OCI-LY1 (cell line): ENCODE results near the gene KCNMA1.

Experiments
- H2AFZ ChIP-seq: fragments of 200-600 bp; sonication (generic), shearing (Covaris generic); 2 replicates; pipeline ENCODE4 v1.6.0; 2014; ENCODE audit warnings: antibody characterized with exemption, mild to moderate bottlenecking, low read length
- H3F3A ChIP-seq: fragments of 200-600 bp; sonication (generic), shearing (Covaris generic); 2 replicates; pipeline ENCODE4 v1.6.0; 2014; ENCODE audit warnings: mild to moderate bottlenecking, antibody characterized with exemption, low read length, moderate library complexity; ENCODE audit not compliant: insufficient read depth
- H3K27ac ChIP-seq: fragments of 200-600 bp; sonication (generic); 2 replicates; pipeline ENCODE4 v1.5.1; 2014; ENCODE audit warnings: low read length, mixed run types, mild to moderate bottlenecking, low read depth; ENCODE audit not compliant: poor library complexity, severe bottlenecking
- H3K27me3 ChIP-seq: fragments of 200-600 bp; sonication (generic); 2 replicates; pipeline ENCODE4 v1.6.0; 2014; ENCODE audit warnings: antibody characterized with exemption, mild to moderate bottlenecking, low read length, moderate library complexity; ENCODE audit not compliant: insufficient read depth
- H3K36me3 ChIP-seq: fragments of 200-600 bp; sonication (generic); 2 replicates; pipeline ENCODE4 v1.6.1; 2014; ENCODE audit warnings: mild to moderate bottlenecking, antibody characterized with exemption, low read length, moderate library complexity, mixed read lengths; ENCODE audit not compliant: insufficient read depth
- H3K4me1 ChIP-seq: fragments of 200-600 bp; sonication (generic); 2 replicates; pipeline ENCODE4 v1.5.1; 2014; ENCODE audit warnings: mild to moderate bottlenecking, low read length, moderate library complexity; ENCODE audit not compliant: insufficient read depth, severe bottlenecking
- H3K4me2 ChIP-seq: fragments of 200-600 bp; sonication (generic), shearing (Covaris generic); 2 replicates; pipeline ENCODE4 v1.6.1; 2014; ENCODE audit warnings: low read length
- H3K4me3 ChIP-seq: fragments of 200-600 bp; sonication (generic); 2 replicates; pipeline ENCODE4 v1.5.1; 2014; ENCODE audit warnings: low read length, low read depth, mild to moderate bottlenecking, mixed read lengths; ENCODE audit not compliant: poor library complexity, severe bottlenecking
- H3K79me2 ChIP-seq: fragments of 200-600 bp; shearing (Covaris generic); 2 replicates; pipeline ENCODE4 v1.6.1; 2016; ENCODE audit warnings: mixed run types, low read length, mixed read lengths; ENCODE audit not compliant: insufficient read depth
- H3K9ac ChIP-seq: fragments of 200-600 bp; sonication (generic), shearing (Covaris generic); 2 replicates; pipeline ENCODE4 v1.6.1; 2014; ENCODE audit warnings: mild to moderate bottlenecking, low read length, mixed read lengths
- H3K9me2 ChIP-seq: fragments of 200-600 bp; sonication (generic), shearing (Covaris generic); 2 replicates; pipeline ENCODE4 v1.6.1; 2014; ENCODE audit warnings: low read depth, mild to moderate bottlenecking, low read length, mixed read lengths
- H3K9me3 ChIP-seq: fragments of 200-600 bp; shearing (Covaris generic); 2 replicates; pipeline ENCODE4 v1.6.1; 2014; ENCODE audit warnings: low read length, mixed read lengths
- H4K20me1 ChIP-seq: fragments of 200-600 bp; sonication (generic), shearing (Covaris generic); 2 replicates; pipeline ENCODE4 v1.6.0; 2016; ENCODE audit warnings: mild to moderate bottlenecking, low read length; ENCODE audit not compliant: insufficient read depth
- EZH2 ChIP-seq: fragments of 200-600 bp; sonication (generic), shearing (Covaris generic); IDR thresholded peaks from 2 replicates; pipeline ENCODE4 v1.8.0; 2017; ENCODE audit warnings: borderline replicate concordance, mixed run types, mild to moderate bottlenecking, antibody characterized with exemption, low read length, moderate library complexity, mixed read lengths
- TF ChIP-seq, protein P1 (sequence below): fragments of 200-600 bp; sonication (generic), shearing (Covaris generic); IDR thresholded peaks from 2 replicates; pipeline ENCODE4 v1.5.1; 2017; ENCODE audit warnings: mild to moderate bottlenecking, antibody characterized with exemption, low read length, moderate library complexity, mixed read lengths

Gene KCNMA1

DNA sequence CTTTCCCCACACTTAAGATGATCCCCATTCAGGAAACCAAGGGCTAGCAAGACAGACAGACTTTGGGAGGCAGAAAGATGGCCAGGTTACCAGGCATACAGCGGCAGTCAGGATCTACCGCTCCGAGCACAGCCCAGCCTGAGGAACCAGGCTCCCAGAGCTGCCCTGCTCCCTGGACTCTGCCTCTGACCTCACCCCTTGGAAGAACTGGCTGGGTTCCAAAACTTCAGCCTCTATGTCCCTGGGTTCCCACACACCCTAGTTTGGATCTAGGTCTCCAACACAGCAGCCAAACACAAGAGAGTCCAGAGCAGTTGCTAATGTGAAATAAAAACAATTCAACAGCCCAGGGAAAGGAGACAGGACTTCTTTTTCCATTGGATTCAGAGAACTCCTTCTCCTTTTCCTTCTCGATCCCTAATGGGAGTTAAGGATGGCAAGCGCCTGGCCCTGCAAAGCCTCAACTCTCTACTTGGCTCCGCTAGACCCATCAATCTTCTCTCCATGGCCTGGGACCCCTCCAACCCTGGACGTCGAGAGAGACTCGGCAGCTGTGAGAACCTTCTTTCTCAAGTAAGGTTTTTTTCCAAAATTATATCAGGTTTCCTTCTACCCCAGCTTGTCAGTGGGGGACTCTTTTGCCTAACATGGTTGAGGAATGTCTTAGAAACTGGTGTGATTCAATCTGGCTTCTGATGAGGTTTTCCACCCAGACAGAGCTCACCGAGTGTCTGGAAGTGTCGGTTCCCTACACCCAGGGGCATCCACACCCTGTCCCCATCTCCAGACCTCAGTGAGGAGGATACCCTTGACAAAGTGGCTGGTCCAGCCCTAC is 219.6 kb downstream of the KCNMA1 start:
- Histone ChIP-seq H3K9me3 (no peaks in the 10 kb centered on the region), H3K36me3 (no peaks in the 10 kb centered on the region), H3K27me3 (no peaks in the 10 kb centered on the region), H4K20me1 (no peaks in the 10 kb centered on the region), H3K9me2 (no peaks in the 10 kb centered on the region), H3K4me2 (no peak overlapping the region), H3K79me2 (no peaks in the 10 kb centered on the region), H2AFZ (no peak overlapping the region), H3K27ac (no peak overlapping the region), H3K9ac (no peak overlapping the region), H3K4me1 (no peaks in the 10 kb centered on the region), H3F3A (no peaks in the 10 kb centered on the region), H3K4me3 (no peak overlapping the region)
- no peak for TF ChIP-seq EZH2
- TF ChIP-seq, protein P1, sequence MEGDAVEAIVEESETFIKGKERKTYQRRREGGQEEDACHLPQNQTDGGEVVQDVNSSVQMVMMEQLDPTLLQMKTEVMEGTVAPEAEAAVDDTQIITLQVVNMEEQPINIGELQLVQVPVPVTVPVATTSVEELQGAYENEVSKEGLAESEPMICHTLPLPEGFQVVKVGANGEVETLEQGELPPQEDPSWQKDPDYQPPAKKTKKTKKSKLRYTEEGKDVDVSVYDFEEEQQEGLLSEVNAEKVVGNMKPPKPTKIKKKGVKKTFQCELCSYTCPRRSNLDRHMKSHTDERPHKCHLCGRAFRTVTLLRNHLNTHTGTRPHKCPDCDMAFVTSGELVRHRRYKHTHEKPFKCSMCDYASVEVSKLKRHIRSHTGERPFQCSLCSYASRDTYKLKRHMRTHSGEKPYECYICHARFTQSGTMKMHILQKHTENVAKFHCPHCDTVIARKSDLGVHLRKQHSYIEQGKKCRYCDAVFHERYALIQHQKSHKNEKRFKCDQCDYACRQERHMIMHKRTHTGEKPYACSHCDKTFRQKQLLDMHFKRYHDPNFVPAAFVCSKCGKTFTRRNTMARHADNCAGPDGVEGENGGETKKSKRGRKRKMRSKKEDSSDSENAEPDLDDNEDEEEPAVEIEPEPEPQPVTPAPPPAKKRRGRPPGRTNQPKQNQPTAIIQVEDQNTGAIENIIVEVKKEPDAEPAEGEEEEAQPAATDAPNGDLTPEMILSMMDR = no peak

- H3K9ac ChIP-seq = no peak overlapping the region
- no peak overlapping the region for H3K4me3 ChIP-seq
- H3K27me3 ChIP-seq = no peaks in the 10 kb centered on the region
- H3K4me2 ChIP-seq = no peak overlapping the region
- no peaks in the 10 kb centered on the region for H3K9me3 ChIP-seq
- no peaks in the 10 kb centered on the region for H3K4me1 ChIP-seq
- H4K20me1 ChIP-seq = no peaks in the 10 kb centered on the region
- no peak overlapping the region for H2AFZ ChIP-seq
- TF ChIP-seq, protein P1 = no peak
- no peak for TF ChIP-seq EZH2
- H3F3A ChIP-seq = no peaks in the 10 kb centered on the region
- no peaks in the 10 kb centered on the region for H3K9me2 ChIP-seq
- H3K79me2 ChIP-seq = no peaks in the 10 kb centered on the region
- no peaks in the 10 kb centered on the region for H3K36me3 ChIP-seq
- H3K27ac ChIP-seq = no peak overlapping the region
Observed at GRCh38 chr10:77417359-77417758, 220.2 kb downstream of the KCNMA1 start.

DNA sequence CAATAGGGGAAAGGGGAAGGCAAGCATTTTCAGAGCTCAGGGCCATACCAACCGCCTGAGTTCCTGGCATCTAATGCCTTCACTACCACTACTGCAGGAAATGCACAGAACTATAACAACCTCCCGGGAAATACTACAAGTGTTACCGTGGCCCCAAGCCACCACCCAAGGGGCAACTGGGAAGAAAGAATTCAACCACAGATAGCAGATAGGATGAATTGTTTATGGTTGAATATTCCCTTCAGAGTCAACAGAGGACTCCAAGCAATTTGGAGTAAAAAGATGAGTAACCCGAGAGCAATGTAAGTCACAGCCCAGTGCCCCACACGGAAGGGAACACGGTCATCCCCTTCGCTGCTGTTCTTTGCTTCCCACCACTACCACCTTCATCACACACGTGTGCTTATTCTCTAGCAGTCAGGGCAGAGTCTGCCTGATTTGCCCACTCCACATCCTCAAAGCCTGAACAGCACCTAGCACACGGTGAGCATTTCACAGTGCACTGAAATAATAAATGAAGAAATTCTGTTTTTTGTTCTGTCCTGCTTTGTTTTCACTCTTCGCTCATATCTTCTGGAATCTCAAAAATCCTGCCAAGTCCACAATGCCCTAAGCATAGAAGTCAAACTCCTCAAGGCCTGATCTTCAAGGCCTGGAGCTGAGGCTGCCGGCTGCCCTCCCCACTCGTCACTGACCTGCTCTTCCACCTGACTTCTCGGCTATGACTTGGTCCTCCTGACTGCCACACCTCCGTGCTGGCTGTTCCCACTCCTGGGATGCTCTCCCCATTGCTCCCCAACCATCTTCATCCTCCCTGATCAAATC is 221.1 kb downstream of the KCNMA1 start:
- Histone ChIP-seq H3K36me3 (no peaks in the 10 kb centered on the region), H3F3A (no peaks in the 10 kb centered on the region), H3K4me1 (no peaks in the 10 kb centered on the region), H3K9me3 (no peaks in the 10 kb centered on the region), H3K79me2 (no peaks in the 10 kb centered on the region), H4K20me1 (no peaks in the 10 kb centered on the region), H3K27ac (no peak overlapping the region), H3K4me2 (no peak overlapping the region), H3K27me3 (no peaks in the 10 kb centered on the region), H3K9me2 (no peaks in the 10 kb centered on the region), H3K9ac (no peak overlapping the region), H2AFZ (no peak overlapping the region), H3K4me3 (no peak overlapping the region)
- TF ChIP-seq, protein P1 = no peak
- no peak for TF ChIP-seq EZH2
